ENCODE measurements around the gene CELSR1. TPM values are rescaled to one million over a fixed set of nuclear protein-coding genes. Genes with fewer than 3 reads are reported as not detected.

The CELSR1 gene
- total and polyA plus RNA-seq, 10 donors, result 4.3 to 13.1 (median 8.4) TPM

DNA sequence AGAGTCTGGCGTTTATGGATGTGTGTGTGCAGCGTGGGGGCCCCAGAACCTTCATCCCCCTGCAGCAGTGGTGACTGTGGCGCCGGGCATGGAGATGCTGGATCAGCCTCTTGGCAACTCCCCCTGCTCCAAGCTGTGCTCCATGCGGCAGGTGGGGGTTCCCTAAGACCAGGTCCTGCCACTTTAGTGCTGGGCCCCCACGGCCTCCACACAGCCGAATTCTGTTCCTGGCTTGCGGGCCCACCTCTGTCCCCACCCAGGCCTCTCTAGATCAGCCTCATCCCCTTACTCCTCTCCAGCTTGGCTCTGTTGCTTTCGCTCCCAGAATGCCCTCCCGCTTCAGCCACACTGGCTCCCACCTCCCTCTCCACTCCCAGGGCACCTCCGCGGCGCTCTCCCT is 142.3 kb downstream of the CELSR1 start:
- Histone ChIP-seq H3K9me3 (no peaks in the 10 kb centered on the region), H3K27ac (no peak overlapping the region), H3K36me3 (peaks cover 0 to 25% (median 0%) of the 10 kb centered on the region in 6 donors), H3K27me3 (replicated peaks in 1 of 7) (no peaks in the 10 kb centered on the region), H3K4me3 (no peak overlapping the region), H3K4me1 (no peaks in the 10 kb centered on the region)
- DNase-seq, result no peak
- no peak for TF ChIP-seq POLR2A (IDR thresholded peaks at IDR 0.05)
- no peak for TF ChIP-seq POLR2AphosphoS5 (IDR thresholded peaks at IDR 0.05)
- TF ChIP-seq, protein P1, sequence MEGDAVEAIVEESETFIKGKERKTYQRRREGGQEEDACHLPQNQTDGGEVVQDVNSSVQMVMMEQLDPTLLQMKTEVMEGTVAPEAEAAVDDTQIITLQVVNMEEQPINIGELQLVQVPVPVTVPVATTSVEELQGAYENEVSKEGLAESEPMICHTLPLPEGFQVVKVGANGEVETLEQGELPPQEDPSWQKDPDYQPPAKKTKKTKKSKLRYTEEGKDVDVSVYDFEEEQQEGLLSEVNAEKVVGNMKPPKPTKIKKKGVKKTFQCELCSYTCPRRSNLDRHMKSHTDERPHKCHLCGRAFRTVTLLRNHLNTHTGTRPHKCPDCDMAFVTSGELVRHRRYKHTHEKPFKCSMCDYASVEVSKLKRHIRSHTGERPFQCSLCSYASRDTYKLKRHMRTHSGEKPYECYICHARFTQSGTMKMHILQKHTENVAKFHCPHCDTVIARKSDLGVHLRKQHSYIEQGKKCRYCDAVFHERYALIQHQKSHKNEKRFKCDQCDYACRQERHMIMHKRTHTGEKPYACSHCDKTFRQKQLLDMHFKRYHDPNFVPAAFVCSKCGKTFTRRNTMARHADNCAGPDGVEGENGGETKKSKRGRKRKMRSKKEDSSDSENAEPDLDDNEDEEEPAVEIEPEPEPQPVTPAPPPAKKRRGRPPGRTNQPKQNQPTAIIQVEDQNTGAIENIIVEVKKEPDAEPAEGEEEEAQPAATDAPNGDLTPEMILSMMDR (IDR thresholded peaks at IDR 0.05 in 8 of 11, conservative IDR thresholded peaks at IDR 0.05 in 3 of 11), result no peak
- 92 to 96% (median 93%) methylated on average over 13 of the region's 13 CpGs for WGBS, 5 donors
- intact Hi-C loops (cut with DNase I; ENCODE audit: low total_unique reads), result no loop called here

DNA sequence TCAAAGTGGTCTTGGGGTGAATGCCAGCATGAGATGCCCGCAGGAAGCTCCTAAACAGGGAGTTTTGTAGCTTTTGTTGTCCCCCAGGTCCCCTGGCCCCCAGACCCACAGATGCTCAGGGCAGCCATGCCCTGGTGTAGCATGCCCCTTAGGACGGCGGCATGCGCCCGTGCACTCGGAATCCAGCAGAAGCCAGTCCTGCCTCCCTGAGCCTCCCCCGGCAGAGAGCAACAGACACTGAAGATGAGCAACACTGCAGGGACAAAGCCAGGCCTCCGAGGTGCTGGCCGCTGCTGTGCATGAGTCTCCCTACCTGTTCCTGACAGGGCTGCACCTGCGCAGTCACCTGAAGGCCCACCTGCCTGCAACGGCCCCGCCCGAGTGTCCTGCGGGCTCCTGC is 142.8 kb downstream of the CELSR1 start:
- no peaks in the 10 kb centered on the region for H3K27me3 ChIP-seq (replicated peaks in 1 of 7)
- no peak overlapping the region for H3K4me3 ChIP-seq
- H3K9me3 ChIP-seq, result no peaks in the 10 kb centered on the region
- H3K27ac ChIP-seq, result no peak overlapping the region
- no peaks in the 10 kb centered on the region for H3K4me1 ChIP-seq
- TF ChIP-seq POLR2AphosphoS5 (IDR thresholded peaks at IDR 0.05) (no peak), POLR2A (IDR thresholded peaks at IDR 0.05) (no peak)
- TF ChIP-seq, protein P1 (IDR thresholded peaks at IDR 0.05 in 8 of 11, conservative IDR thresholded peaks at IDR 0.05 in 3 of 11), result no peak
- peaks cover 0 to 25% (median 0%) of the 10 kb centered on the region in 6 donors for H3K36me3 ChIP-seq
- no peak for DNase-seq
- intact Hi-C loops (cut with DNase I; ENCODE audit: low total_unique reads), result no loop called here
- 87 to 94% (median 92%) methylated on average over 7 to 14 of the region's 14 CpGs for WGBS, 5 donors

DNA sequence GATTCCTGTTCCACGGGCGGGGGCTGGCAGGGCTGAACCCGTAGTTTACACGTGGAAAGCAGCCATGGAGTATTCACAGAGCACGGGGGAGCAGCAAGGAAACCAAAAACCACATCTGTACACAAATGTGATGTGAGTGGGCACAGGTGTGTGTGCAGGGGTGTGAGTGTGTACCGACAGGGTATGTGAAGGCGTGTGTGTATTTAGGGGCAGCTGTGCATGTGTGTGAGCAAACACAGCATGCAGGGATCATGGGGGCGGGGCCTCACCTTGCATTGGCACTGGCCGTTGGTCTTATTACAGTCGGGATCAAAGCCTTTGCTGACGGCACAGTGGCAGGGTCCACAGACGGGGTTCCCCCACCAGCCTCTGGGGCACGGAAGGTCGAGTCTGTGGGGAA is 143.5 kb downstream of the CELSR1 start:
- TF ChIP-seq, protein P1 (IDR thresholded peaks at IDR 0.05 in 8 of 11, conservative IDR thresholded peaks at IDR 0.05 in 3 of 11), result no peak
- TF ChIP-seq POLR2AphosphoS5 (IDR thresholded peaks at IDR 0.05) (no peak), POLR2A (IDR thresholded peaks at IDR 0.05) (no peak)
- Histone ChIP-seq H3K27me3 (replicated peaks in 1 of 7) (no peaks in the 10 kb centered on the region), H3K27ac (no peak overlapping the region), H3K9me3 (no peaks in the 10 kb centered on the region), H3K4me3 (no peak overlapping the region), H3K4me1 (no peaks in the 10 kb centered on the region), H3K36me3 (peaks cover 0 to 17% (median 0%) of the 10 kb centered on the region in 6 donors)
- WGBS, 5 donors, result 64 to 77% (median 68%) methylated on average over 14 of the region's 14 CpGs
- intact Hi-C loops (cut with DNase I; ENCODE audit: low total_unique reads), result no loop called here
- no peak for DNase-seq

- no peak for DNase-seq
- no peaks in the 10 kb centered on the region for H3K4me1 ChIP-seq
- no peaks in the 10 kb centered on the region for H3K9me3 ChIP-seq
- no peak for TF ChIP-seq POLR2A (IDR thresholded peaks at IDR 0.05)
- TF ChIP-seq, protein P1 (IDR thresholded peaks at IDR 0.05 in 8 of 11, conservative IDR thresholded peaks at IDR 0.05 in 3 of 11), result no peak
- TF ChIP-seq POLR2AphosphoS5 (IDR thresholded peaks at IDR 0.05), result no peak
- 84 to 95% (median 89%) methylated on average over 16 of the region's 16 CpGs for WGBS, 5 donors
- no peak overlapping the region for H3K27ac ChIP-seq
- intact Hi-C loops (cut with DNase I; ENCODE audit: low total_unique reads), result no loop called here
- H3K4me3 ChIP-seq, result no peak overlapping the region
- H3K36me3 ChIP-seq, result peaks cover 0 to 6% (median 0%) of the 10 kb centered on the region in 6 donors
- H3K27me3 ChIP-seq (replicated peaks in 1 of 7), result no peaks in the 10 kb centered on the region
Measured at GRCh38 chr22:46392137-46392844, 145.1 kb downstream of the CELSR1 start.

Measured in spleen (tissue), 11 donors.